Right lobe of liver (tissue), 6 donors: ENCODE data around the gene ZBTB7B. TPM values are rescaled to one million over a fixed set of nuclear protein-coding genes. Genes with fewer than 3 reads are reported as not detected.

ENCODE experiments used
- ATAC-seq, 4 donors: fragments of 200-7000 bp; cut with Tn5 transposase; one replicate each; pipeline ENCODE4 v1.9.1; 2020; ENCODE audit warnings: mild to moderate bottlenecking in 4 of 4, moderate library complexity in 4 of 4
- DNase-seq, 3 donors: peaks; one replicate each; pipeline ENCODE4 v3.0.0-alpha.2; 2020
- H3K27ac ChIP-seq, 3 donors: fragments of 200-600 bp; one replicate each; pipeline ENCODE4 v1.8.0; 2022
- H3K27me3 ChIP-seq, 2 donors: fragments of 200-600 bp; one replicate each; pipeline ENCODE4 v1.8.0; 2022
- H3K36me3 ChIP-seq, 4 donors: fragments of 200-600 bp; sonication (generic) in 1 of 4; one replicate each; pipeline versions ENCODE4 v1.5.1 to v1.8.0; 2017 to 2022; ENCODE audit warnings: control low read depth in 1 of 4
- H3K4me1 ChIP-seq, 4 donors: fragments of 200-600 bp; sonication (generic) in 1 of 4; one replicate each; pipeline versions ENCODE4 v1.5.1 to v1.8.0; 2017 to 2022; ENCODE audit warnings: control low read depth in 1 of 4
- H3K4me3 ChIP-seq, 3 donors: fragments of 200-600 bp; one replicate each; pipeline ENCODE4 v1.8.0; 2022
- H3K9me3 ChIP-seq, 4 donors: fragments of 200-600 bp; sonication (generic) in 1 of 4; one replicate each; pipeline versions ENCODE4 v1.5.1 to v1.8.0; 2017 to 2022; ENCODE audit warnings: control low read depth in 1 of 4
- CTCF ChIP-seq, 4 donors: fragments of 200-600 bp in 3 of 4; fragments of 450-650 bp in 1 of 4; IDR thresholded peaks; one replicate each; pipeline versions ENCODE4 v1.5.1 to v1.8.0; 2016 to 2022; ENCODE audit warnings: antibody characterized with exemption in 4 of 4, mild to moderate bottlenecking in 2 of 4
- POLR2A ChIP-seq: fragments of 450-650 bp; IDR thresholded peaks from one replicate; pipeline ENCODE4 v1.6.1; 2017; ENCODE audit warnings: antibody characterized with exemption, mild to moderate bottlenecking
- WGBS: methylation state at CpG from one replicate; pipeline ENCODE4 v1.1.6; 2018; ENCODE audit warnings: low coverage, low lambda C conversion rate; ENCODE audit not compliant: insufficient coverage; ENCODE audit errors: missing lambda C conversion rate; 5-methylcytosine and 5-hydroxymethylcytosine counted together
- intact Hi-C, 2 donors: fragments of 100-400 bp; cut with DNase I; formaldehyde crosslinking; loops; one replicate each; pipeline versions ENCODE4 v1.11.2 to v1.14.1; 2022
- total RNA-seq, 6 experiments: library from RNA; depleted of rRNA in 2 of 6; stranded (reverse); fragments of >200 nt in 2 of 6; fragmentation: NEBNext Ultra II Directional in 3 of 6; extraction: Animal tissue kit (Norgen Biotek cat#: 25700) in 3 of 6; gene quantifications; one replicate each; pipeline versions ENCODE4 v1.1.0 to v1.2.4, GENCODE V29; 2016 to 2023
- donor health status: DM: no; HTN: yes; CAD: no.
- donor health status: DM: no; HTN: no; CAD: no.
- donor health status: DM: no; HTN: no; CAD: no.
- donor health status: DM: no; HTN: yes; CAD: no.
- donor health status: DM: no; HTN: yes; CAD: no.

The ZBTB7B gene
- total RNA-seq, 6 experiments from 2014 or later: 35.0 to 83.8 (median 38.8) TPM

GRCh38 chr1:154962156-154962749, 40.3 kb upstream of the ZBTB7B start:
- H3K27ac ChIP-seq: peak overlapping the region; percentile 98 to 100 (median 98)
- peak; percentile 53 to 61 (median 61) for DNase-seq
- no peaks in the 10 kb centered on the region for H3K9me3 ChIP-seq
- 1% methylated on average over 18 of the region's 25 CpGs for WGBS
- H3K36me3 ChIP-seq: peaks cover 4 to 54% (median 24%) of the 10 kb centered on the region in 4 donors
- peak overlapping the region; percentile 84 to 93 (median 87) for H3K4me3 ChIP-seq
- peak; percentile 27 to 42 (median 36) for ATAC-seq
- TF ChIP-seq POLR2A (no peak), CTCF (IDR thresholded peaks at IDR 0.05) (no peak)
- H3K27me3 ChIP-seq: no peaks in the 10 kb centered on the region
- H3K4me1 ChIP-seq: peaks cover 0 to 19% (median 0%) of the 10 kb centered on the region in 4 donors
- intact Hi-C loops: no loop called here

DNA sequence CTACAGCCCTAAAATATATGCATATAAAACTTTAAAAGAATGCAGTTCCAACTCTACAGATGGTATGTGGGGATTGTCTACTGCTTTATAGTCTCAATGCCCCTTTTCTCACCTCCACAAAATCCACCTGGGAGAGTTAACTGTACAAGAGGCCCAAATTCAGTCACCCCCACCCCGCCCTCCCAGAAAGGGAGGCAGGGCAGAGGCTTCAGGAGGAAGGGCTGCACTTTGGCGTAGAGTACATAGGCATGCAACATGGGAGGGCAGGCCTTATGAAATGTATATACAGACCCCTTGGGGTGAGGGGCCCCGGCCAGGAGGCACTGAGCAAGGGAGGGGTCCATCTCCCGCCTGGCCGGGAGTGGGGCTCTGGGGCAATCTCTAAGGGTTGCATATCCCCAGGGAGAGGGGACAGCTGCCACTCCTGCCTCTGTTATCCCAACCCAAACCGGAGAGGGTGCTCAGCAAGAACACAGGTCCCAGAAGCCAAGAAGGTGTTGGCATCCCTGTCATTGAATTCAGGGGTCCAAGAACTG, 39.7 kb upstream of the ZBTB7B start:
- intact Hi-C loops: no loop called here
- WGBS: 100% methylated on average over 1 of the region's 6 CpGs
- peak overlapping the region in 2 of 3 donors; percentile 87 to 93 for H3K4me3 ChIP-seq
- peak overlapping the region in 1 of 3 donors; percentile 100 for H3K27ac ChIP-seq
- peak in 2 of 3 donors; percentile 47 to 57 for DNase-seq
- no peak for TF ChIP-seq POLR2A
- TF ChIP-seq CTCF (IDR thresholded peaks at IDR 0.05): no peak
- H3K4me1 ChIP-seq: peaks cover 0 to 19% (median 0%) of the 10 kb centered on the region in 4 donors
- no peak for ATAC-seq
- no peaks in the 10 kb centered on the region for H3K27me3 ChIP-seq
- no peaks in the 10 kb centered on the region for H3K9me3 ChIP-seq
- H3K36me3 ChIP-seq: peaks cover 4 to 60% (median 27%) of the 10 kb centered on the region in 4 donors

GRCh38 chr1:154963643-154964042, 39.0 kb upstream of the ZBTB7B start:
- intact Hi-C loops: no loop called here
- Histone ChIP-seq H3K36me3 (peaks cover 4 to 62% (median 29%) of the 10 kb centered on the region in 4 donors), H3K9me3 (no peaks in the 10 kb centered on the region), H3K27ac (no peak overlapping the region), H3K27me3 (no peaks in the 10 kb centered on the region), H3K4me1 (peaks cover 0 to 19% (median 0%) of the 10 kb centered on the region in 4 donors), H3K4me3 (no peak overlapping the region)
- TF ChIP-seq POLR2A (no peak), CTCF (IDR thresholded peaks at IDR 0.05) (no peak)
- WGBS: 85% methylated on average over 4 of the region's 8 CpGs
- ATAC-seq (no peak), DNase-seq (no peak)

DNA sequence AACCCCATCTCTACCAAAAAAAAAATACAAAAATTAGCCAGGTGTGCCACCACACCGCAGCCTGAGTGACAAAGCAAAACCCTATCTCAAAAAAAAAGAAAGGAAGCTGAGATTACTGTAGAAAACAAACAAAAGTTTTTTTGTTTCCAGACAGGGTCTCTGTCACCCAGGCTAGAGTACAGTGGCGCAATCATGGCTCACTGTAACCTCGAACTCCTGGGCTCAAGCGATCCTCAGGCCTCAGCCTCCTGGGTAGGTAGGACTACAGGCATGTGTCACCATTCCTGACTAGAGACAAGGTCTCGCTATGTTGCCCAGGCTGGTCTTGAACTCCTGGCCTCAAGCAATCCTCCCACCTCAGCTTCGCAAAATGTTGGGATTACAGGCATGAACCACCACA, 38.2 kb upstream of the ZBTB7B start:
- WGBS: no CpG with 5 or more reads among the region's 6 CpGs
- intact Hi-C loops: no loop called here
- no peak overlapping the region for H3K27ac ChIP-seq
- peaks cover 4 to 59% (median 29%) of the 10 kb centered on the region in 4 donors for H3K36me3 ChIP-seq
- ATAC-seq (no peak), DNase-seq (no peak)
- H3K27me3 ChIP-seq: no peaks in the 10 kb centered on the region
- no peak overlapping the region for H3K4me3 ChIP-seq
- TF ChIP-seq POLR2A (no peak), CTCF (IDR thresholded peaks at IDR 0.05) (no peak)
- no peaks in the 10 kb centered on the region for H3K9me3 ChIP-seq
- peaks cover 0 to 19% (median 0%) of the 10 kb centered on the region in 4 donors for H3K4me1 ChIP-seq
